ENCODE data around the gene ACYP1.

ACYP1 gene

GRCh38 chr14:75063491-75064204 lies at the start of gene ACYP1:
TSS of gene ACYP1 (minus strand) at chr14:75064024. CDS start at chr14:75063553, 471 bp downstream.
- Histone ChIP-seq H3K9me3 (ENCODE audit: low read length) (peaks cover 6% of the 10 kb centered on the region), H3K36me3 (ENCODE audit: insufficient read depth, low read length) (peaks cover 19% of the 10 kb centered on the region)

GRCh38 chr14:75109877-75110276 lies 46.1 kb upstream of the ACYP1 start:
- H3K4me1 ChIP-seq (ENCODE audit: insufficient read depth, low read length), result no peaks in the 10 kb centered on the region
- H3K4me3 ChIP-seq (ENCODE audit: low read length), result no peak overlapping the region
- H3K36me3 ChIP-seq (ENCODE audit: insufficient read depth, low read length), result peaks cover 46% of the 10 kb centered on the region
- H3K27me3 ChIP-seq (ENCODE audit: insufficient read depth, low read length), result no peaks in the 10 kb centered on the region
- no peak overlapping the region for H2AFZ ChIP-seq (ENCODE audit: low read depth, low read length)
- no peaks in the 10 kb centered on the region for H3K9me3 ChIP-seq (ENCODE audit: low read length)

More at GRCh38 chr14:75063491-75064204, at the start of gene ACYP1:
- H3K4me3 ChIP-seq (ENCODE audit: low read length), result peak within 1 kb of the TSS; percentile 81
- peak within 1 kb of the TSS; percentile 60 for H2AFZ ChIP-seq (ENCODE audit: low read depth, low read length)
- peaks cover 15% of the 10 kb centered on the region for H3K4me1 ChIP-seq (ENCODE audit: insufficient read depth, low read length)
- H3K27me3 ChIP-seq (ENCODE audit: insufficient read depth, low read length), result no peaks in the 10 kb centered on the region

- Histone ChIP-seq H3K4me3 (ENCODE audit: low read length) (no peak overlapping the region), H3K4me1 (ENCODE audit: insufficient read depth, low read length) (no peaks in the 10 kb centered on the region), H3K9me3 (ENCODE audit: low read length) (no peaks in the 10 kb centered on the region), H3K27me3 (ENCODE audit: insufficient read depth, low read length) (no peaks in the 10 kb centered on the region), H3K36me3 (ENCODE audit: insufficient read depth, low read length) (peaks cover 36% of the 10 kb centered on the region), H2AFZ (ENCODE audit: low read depth, low read length) (no peak overlapping the region)
These were observed 43.4 kb upstream of the ACYP1 start for GRCh38 chr14:75107186-75107585.

GRCh38 chr14:75101491-75101890 lies 37.7 kb upstream of the ACYP1 start:
- Histone ChIP-seq H2AFZ (ENCODE audit: low read depth, low read length) (no peak overlapping the region), H3K4me3 (ENCODE audit: low read length) (no peak overlapping the region), H3K4me1 (ENCODE audit: insufficient read depth, low read length) (no peaks in the 10 kb centered on the region), H3K9me3 (ENCODE audit: low read length) (no peaks in the 10 kb centered on the region), H3K27me3 (ENCODE audit: insufficient read depth, low read length) (no peaks in the 10 kb centered on the region), H3K36me3 (ENCODE audit: insufficient read depth, low read length) (peaks cover 34% of the 10 kb centered on the region)

- Histone ChIP-seq H3K4me1 (ENCODE audit: insufficient read depth, low read length) (no peaks in the 10 kb centered on the region), H3K9me3 (ENCODE audit: low read length) (no peaks in the 10 kb centered on the region), H3K4me3 (ENCODE audit: low read length) (no peak overlapping the region), H3K27me3 (ENCODE audit: insufficient read depth, low read length) (no peaks in the 10 kb centered on the region), H3K36me3 (ENCODE audit: insufficient read depth, low read length) (peaks cover 26% of the 10 kb centered on the region), H2AFZ (ENCODE audit: low read depth, low read length) (no peak overlapping the region)
These were observed 34.9 kb upstream of the ACYP1 start for GRCh38 chr14:75098682-75099081.

GRCh38 chr14:75098212-75098611 lies 34.4 kb upstream of the ACYP1 start:
- peaks cover 23% of the 10 kb centered on the region for H3K36me3 ChIP-seq (ENCODE audit: insufficient read depth, low read length)

GRCh38 chr14:75096959-75097358 lies 33.1 kb upstream of the ACYP1 start:
- no peaks in the 10 kb centered on the region for H3K27me3 ChIP-seq (ENCODE audit: insufficient read depth, low read length)
- no peak overlapping the region for H3K4me3 ChIP-seq (ENCODE audit: low read length)
- no peaks in the 10 kb centered on the region for H3K9me3 ChIP-seq (ENCODE audit: low read length)
- no peak overlapping the region for H2AFZ ChIP-seq (ENCODE audit: low read depth, low read length)
- no peaks in the 10 kb centered on the region for H3K4me1 ChIP-seq (ENCODE audit: insufficient read depth, low read length)
- peaks cover 23% of the 10 kb centered on the region for H3K36me3 ChIP-seq (ENCODE audit: insufficient read depth, low read length)

More at GRCh38 chr14:75098212-75098611, 34.4 kb upstream of the ACYP1 start:
- Histone ChIP-seq H3K4me1 (ENCODE audit: insufficient read depth, low read length) (no peaks in the 10 kb centered on the region), H3K27me3 (ENCODE audit: insufficient read depth, low read length) (no peaks in the 10 kb centered on the region), H2AFZ (ENCODE audit: low read depth, low read length) (no peak overlapping the region), H3K9me3 (ENCODE audit: low read length) (no peaks in the 10 kb centered on the region), H3K4me3 (ENCODE audit: low read length) (no peak overlapping the region)

- H3K4me3 ChIP-seq (ENCODE audit: low read length), result no peak overlapping the region
- no peak overlapping the region for H2AFZ ChIP-seq (ENCODE audit: low read depth, low read length)
- no peaks in the 10 kb centered on the region for H3K4me1 ChIP-seq (ENCODE audit: insufficient read depth, low read length)
- H3K9me3 ChIP-seq (ENCODE audit: low read length), result no peaks in the 10 kb centered on the region
- H3K27me3 ChIP-seq (ENCODE audit: insufficient read depth, low read length), result no peaks in the 10 kb centered on the region
- peaks cover 17% of the 10 kb centered on the region for H3K36me3 ChIP-seq (ENCODE audit: insufficient read depth, low read length)
These were observed 31.9 kb upstream of the ACYP1 start for GRCh38 chr14:75095690-75096089.

- Histone ChIP-seq H3K36me3 (ENCODE audit: insufficient read depth, low read length) (peaks cover 15% of the 10 kb centered on the region), H2AFZ (ENCODE audit: low read depth, low read length) (no peak overlapping the region), H3K4me3 (ENCODE audit: low read length) (no peak overlapping the region), H3K4me1 (ENCODE audit: insufficient read depth, low read length) (no peaks in the 10 kb centered on the region), H3K27me3 (ENCODE audit: insufficient read depth, low read length) (no peaks in the 10 kb centered on the region), H3K9me3 (ENCODE audit: low read length) (no peaks in the 10 kb centered on the region)
These were observed 31.1 kb upstream of the ACYP1 start for GRCh38 chr14:75094896-75095295.

- Histone ChIP-seq H3K4me3 (ENCODE audit: low read length) (no peak overlapping the region), H3K4me1 (ENCODE audit: insufficient read depth, low read length) (no peaks in the 10 kb centered on the region), H3K36me3 (ENCODE audit: insufficient read depth, low read length) (peaks cover 12% of the 10 kb centered on the region), H3K9me3 (ENCODE audit: low read length) (no peaks in the 10 kb centered on the region), H3K27me3 (ENCODE audit: insufficient read depth, low read length) (no peaks in the 10 kb centered on the region), H2AFZ (ENCODE audit: low read depth, low read length) (no peak overlapping the region)
These were observed 28.9 kb upstream of the ACYP1 start for GRCh38 chr14:75092698-75093097.

GRCh38 chr14:75091251-75091650 lies 27.4 kb upstream of the ACYP1 start:
- H2AFZ ChIP-seq (ENCODE audit: low read depth, low read length), result no peak overlapping the region
- H3K36me3 ChIP-seq (ENCODE audit: insufficient read depth, low read length), result peaks cover 14% of the 10 kb centered on the region

GRCh38 chr14:75090353-75090752 lies 26.5 kb upstream of the ACYP1 start:
- Histone ChIP-seq H3K4me1 (ENCODE audit: insufficient read depth, low read length) (no peaks in the 10 kb centered on the region), H3K27me3 (ENCODE audit: insufficient read depth, low read length) (no peaks in the 10 kb centered on the region), H3K36me3 (ENCODE audit: insufficient read depth, low read length) (peaks cover 14% of the 10 kb centered on the region), H3K9me3 (ENCODE audit: low read length) (no peaks in the 10 kb centered on the region), H2AFZ (ENCODE audit: low read depth, low read length) (no peak overlapping the region), H3K4me3 (ENCODE audit: low read length) (no peak overlapping the region)

More at GRCh38 chr14:75091251-75091650, 27.4 kb upstream of the ACYP1 start:
- no peak overlapping the region for H3K4me3 ChIP-seq (ENCODE audit: low read length)
- H3K27me3 ChIP-seq (ENCODE audit: insufficient read depth, low read length), result no peaks in the 10 kb centered on the region
- H3K4me1 ChIP-seq (ENCODE audit: insufficient read depth, low read length), result no peaks in the 10 kb centered on the region
- no peaks in the 10 kb centered on the region for H3K9me3 ChIP-seq (ENCODE audit: low read length)

- H3K27me3 ChIP-seq (ENCODE audit: insufficient read depth, low read length), result no peaks in the 10 kb centered on the region
- H3K4me3 ChIP-seq (ENCODE audit: low read length), result no peak overlapping the region
- no peak overlapping the region for H2AFZ ChIP-seq (ENCODE audit: low read depth, low read length)
- no peaks in the 10 kb centered on the region for H3K9me3 ChIP-seq (ENCODE audit: low read length)
- H3K4me1 ChIP-seq (ENCODE audit: insufficient read depth, low read length), result no peaks in the 10 kb centered on the region
- peaks cover 21% of the 10 kb centered on the region for H3K36me3 ChIP-seq (ENCODE audit: insufficient read depth, low read length)
These were observed 24.9 kb upstream of the ACYP1 start for GRCh38 chr14:75088566-75089373.

All from neuron (in vitro differentiated cells).